MM.1S (cell line): ENCODE results near the gene PLEKHA3.
"Not testable (repeated sequence)": the region's sequence is repeated elsewhere in the genome, so short reads cannot be mapped to it uniquely, and the experiment has no call there.

ENCODE experiments used
- DNase-seq: peaks from one replicate; pipeline ENCODE4 v3.0.0-alpha.2; 2015
- H2AFZ ChIP-seq: fragments of 300-600 bp; sonication (generic); 2 replicates; pipeline ENCODE4 v1.6.0; 2016; ENCODE audit warnings: antibody characterized with exemption, low read length
- H3F3A ChIP-seq: fragments of 300-600 bp; sonication (generic); 2 replicates; pipeline ENCODE4 v1.6.1; 2016; ENCODE audit warnings: mild to moderate bottlenecking, antibody characterized with exemption, low read length, moderate library complexity, mixed read lengths; ENCODE audit not compliant: insufficient read depth
- H3K27ac ChIP-seq: fragments of 300-600 bp; sonication (generic); 2 replicates; pipeline ENCODE4 v1.5.1; 2016; ENCODE audit warnings: mild to moderate bottlenecking, low read length
- H3K27me3 ChIP-seq: fragments of 300-600 bp; sonication (generic); replicated peaks from 2 replicates; pipeline ENCODE4 v1.6.0; 2016; ENCODE audit warnings: low read length; ENCODE audit not compliant: insufficient read depth
- H3K36me3 ChIP-seq: fragments of 300-600 bp; sonication (generic); replicated peaks from 2 replicates; pipeline ENCODE4 v1.6.1; 2016; ENCODE audit warnings: mild to moderate bottlenecking, low read length, mixed read lengths; ENCODE audit not compliant: insufficient read depth
- H3K4me1 ChIP-seq: fragments of 300-600 bp; sonication (generic); 2 replicates; pipeline ENCODE4 v1.6.1; 2016; ENCODE audit warnings: low read length, mixed read lengths
- H3K4me2 ChIP-seq: fragments of 300-600 bp; sonication (generic); 2 replicates; pipeline ENCODE4 v1.6.0; 2016; ENCODE audit warnings: low read depth, low read length
- H3K4me3 ChIP-seq: fragments of 300-600 bp; sonication (generic); 2 replicates; pipeline ENCODE4 v1.5.1; 2016; ENCODE audit warnings: low read length, mixed read lengths
- H3K79me2 ChIP-seq: fragments of 300-600 bp; sonication (generic); 2 replicates; pipeline ENCODE4 v1.6.1; 2016; ENCODE audit warnings: mixed run types, low read length, mixed read lengths
- H3K9ac ChIP-seq: fragments of 300-600 bp; sonication (generic); 2 replicates; pipeline ENCODE4 v1.6.1; 2016; ENCODE audit warnings: low read length, mixed read lengths
- H3K9me2 ChIP-seq: fragments of 300-600 bp; sonication (generic); replicated peaks from 2 replicates; pipeline ENCODE4 v1.6.1; 2016; ENCODE audit warnings: mild to moderate bottlenecking, low read length, mixed read lengths; ENCODE audit not compliant: insufficient read depth
- H3K9me3 ChIP-seq: fragments of 300-600 bp; sonication (generic); replicated peaks from 2 replicates; pipeline ENCODE4 v1.6.1; 2016; ENCODE audit warnings: mild to moderate bottlenecking, low read length, mixed read lengths; ENCODE audit not compliant: insufficient read depth
- H4K20me1 ChIP-seq: fragments of 300-600 bp; sonication (generic); 2 replicates; pipeline ENCODE4 v1.6.1; 2016; ENCODE audit warnings: mild to moderate bottlenecking, low read length, moderate library complexity, mixed read lengths; ENCODE audit not compliant: insufficient read depth
- EZH2 ChIP-seq: fragments of 300-600 bp; sonication (generic); optimal IDR thresholded peaks from 2 replicates; pipeline ENCODE3; 2017; ENCODE audit warnings: low read depth, mild to moderate bottlenecking, antibody characterized with exemption, low read length, mixed read lengths
- EZH2phosphoT487 ChIP-seq: fragments of 300-600 bp; sonication (generic); IDR thresholded peaks from 2 replicates; pipeline ENCODE4 v1.6.1; 2018; ENCODE audit warnings: antibody characterized with exemption, low read length
- TF ChIP-seq, protein P1 (sequence below): fragments of 300-600 bp; sonication (generic); IDR thresholded peaks from 2 replicates; pipeline ENCODE4 v1.5.1; 2016; ENCODE audit warnings: antibody characterized with exemption, low read length, mixed read lengths

Gene PLEKHA3

DNA sequence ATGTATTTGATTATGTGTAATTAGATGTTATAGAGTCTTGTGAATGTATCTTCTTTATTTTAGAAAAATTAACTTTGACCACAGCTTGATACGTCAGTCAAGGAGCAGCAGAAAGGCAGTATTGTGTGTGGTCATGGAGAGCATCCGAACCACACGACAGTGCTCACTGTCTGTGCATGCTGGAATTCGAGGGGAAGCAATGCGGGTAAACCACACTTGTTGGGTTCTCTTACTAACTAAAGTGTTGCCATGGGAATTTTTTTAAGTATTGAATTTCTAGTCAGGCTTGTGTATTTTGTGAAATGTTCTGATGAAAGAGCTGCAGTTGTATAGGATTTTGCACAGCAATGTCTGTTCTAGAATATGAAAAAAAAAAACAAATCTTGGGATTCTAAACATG is 24.3 kb upstream of the PLEKHA3 start:
- no peaks in the 10 kb centered on the region for H3K79me2 ChIP-seq
- no peaks in the 10 kb centered on the region for H3K9me2 ChIP-seq
- H4K20me1 ChIP-seq: no peaks in the 10 kb centered on the region
- no peaks in the 10 kb centered on the region for H3K9me3 ChIP-seq
- no peak for TF ChIP-seq EZH2
- TF ChIP-seq EZH2phosphoT487: no peak
- TF ChIP-seq, protein P1, sequence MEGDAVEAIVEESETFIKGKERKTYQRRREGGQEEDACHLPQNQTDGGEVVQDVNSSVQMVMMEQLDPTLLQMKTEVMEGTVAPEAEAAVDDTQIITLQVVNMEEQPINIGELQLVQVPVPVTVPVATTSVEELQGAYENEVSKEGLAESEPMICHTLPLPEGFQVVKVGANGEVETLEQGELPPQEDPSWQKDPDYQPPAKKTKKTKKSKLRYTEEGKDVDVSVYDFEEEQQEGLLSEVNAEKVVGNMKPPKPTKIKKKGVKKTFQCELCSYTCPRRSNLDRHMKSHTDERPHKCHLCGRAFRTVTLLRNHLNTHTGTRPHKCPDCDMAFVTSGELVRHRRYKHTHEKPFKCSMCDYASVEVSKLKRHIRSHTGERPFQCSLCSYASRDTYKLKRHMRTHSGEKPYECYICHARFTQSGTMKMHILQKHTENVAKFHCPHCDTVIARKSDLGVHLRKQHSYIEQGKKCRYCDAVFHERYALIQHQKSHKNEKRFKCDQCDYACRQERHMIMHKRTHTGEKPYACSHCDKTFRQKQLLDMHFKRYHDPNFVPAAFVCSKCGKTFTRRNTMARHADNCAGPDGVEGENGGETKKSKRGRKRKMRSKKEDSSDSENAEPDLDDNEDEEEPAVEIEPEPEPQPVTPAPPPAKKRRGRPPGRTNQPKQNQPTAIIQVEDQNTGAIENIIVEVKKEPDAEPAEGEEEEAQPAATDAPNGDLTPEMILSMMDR: no peak
- no peak for DNase-seq
- H3K9ac ChIP-seq: no peak overlapping the region
- H3K36me3 ChIP-seq: no peaks in the 10 kb centered on the region
- H3K27ac ChIP-seq: no peak overlapping the region
- no peaks in the 10 kb centered on the region for H3K27me3 ChIP-seq
- no peak overlapping the region for H3K4me3 ChIP-seq
- H3F3A ChIP-seq: 0 out of 2 replicates have a peak, but pooled peaks cover 3% of the 10 kb centered on the region
- no peak overlapping the region for H2AFZ ChIP-seq
- H3K4me2 ChIP-seq: no peak overlapping the region
- no peaks in the 10 kb centered on the region for H3K4me1 ChIP-seq

GRCh38 chr2:178457390-178457886 is 22.8 kb upstream of the PLEKHA3 start:
- TF ChIP-seq EZH2 (no peak), EZH2phosphoT487 (no peak)
- TF ChIP-seq, protein P1: no peak
- Histone ChIP-seq H3K9ac (no peak overlapping the region), H3K4me2 (no peak overlapping the region), H4K20me1 (no peaks in the 10 kb centered on the region), H3K9me3 (no peaks in the 10 kb centered on the region), H3K27me3 (no peaks in the 10 kb centered on the region), H3K4me3 (no peak overlapping the region), H3K27ac (no peak overlapping the region), H3F3A (0 out of 2 replicates have a peak, but pooled peaks cover under 1% of the 10 kb centered on the region), H3K9me2 (no peaks in the 10 kb centered on the region), H3K79me2 (no peaks in the 10 kb centered on the region), H3K36me3 (no peaks in the 10 kb centered on the region), H2AFZ (no peak overlapping the region), H3K4me1 (no peaks in the 10 kb centered on the region)
- DNase-seq: no peak

DNA sequence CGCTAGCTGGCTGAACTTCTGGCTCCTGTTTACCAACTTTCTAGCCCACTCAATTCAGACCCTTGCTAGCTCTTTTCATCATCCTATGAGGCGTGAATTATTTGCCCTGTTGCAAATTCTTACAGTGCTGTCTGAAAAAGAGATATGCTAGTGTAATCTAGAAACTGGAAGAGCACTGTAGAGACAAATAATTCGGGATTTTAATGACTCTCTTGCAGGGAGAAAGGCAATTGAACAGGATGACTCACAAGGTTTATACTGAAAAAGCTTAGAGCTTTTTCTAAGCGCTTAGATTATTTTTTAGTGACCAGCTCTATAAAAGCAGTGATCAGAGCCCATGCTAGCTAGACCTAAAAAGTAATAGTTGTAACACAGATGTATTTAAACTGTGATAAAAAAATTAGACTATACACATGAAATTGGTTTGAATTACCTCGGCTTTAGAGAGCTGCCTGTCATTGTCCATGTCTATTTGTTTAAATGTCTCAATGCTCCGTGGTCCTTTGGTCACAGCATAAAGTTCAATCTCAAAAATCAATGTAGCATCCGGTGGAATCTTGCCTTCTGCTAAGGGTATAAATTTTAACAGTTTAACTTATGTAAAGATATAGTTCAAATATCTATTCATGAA is 10.9 kb upstream of the PLEKHA3 start:
- no peaks in the 10 kb centered on the region for H3K36me3 ChIP-seq
- H3K9me3 ChIP-seq: no peaks in the 10 kb centered on the region
- H3K4me1 ChIP-seq: no peaks in the 10 kb centered on the region
- H3K4me3 ChIP-seq: no peak overlapping the region
- no peaks in the 10 kb centered on the region for H3F3A ChIP-seq
- no peak overlapping the region for H2AFZ ChIP-seq
- no peak overlapping the region for H3K4me2 ChIP-seq
- H3K9ac ChIP-seq: no peak overlapping the region
- no peaks in the 10 kb centered on the region for H3K79me2 ChIP-seq
- H3K27ac ChIP-seq: no peak overlapping the region
- H3K27me3 ChIP-seq: no peaks in the 10 kb centered on the region
- no peak for TF ChIP-seq EZH2
- no peak for TF ChIP-seq EZH2phosphoT487
- TF ChIP-seq, protein P1: no peak
- no peaks in the 10 kb centered on the region for H4K20me1 ChIP-seq
- no peak for DNase-seq
- no peaks in the 10 kb centered on the region for H3K9me2 ChIP-seq

GRCh38 chr2:178471313-178471712 is 8.9 kb upstream of the PLEKHA3 start:
- not testable (repeated sequence) for H3K9ac ChIP-seq, H3K36me3 ChIP-seq, H3K4me1 ChIP-seq, H2AFZ ChIP-seq, H3F3A ChIP-seq, H3K9me2 ChIP-seq, H4K20me1 ChIP-seq, H3K4me2 ChIP-seq, H3K9me3 ChIP-seq, H3K27me3 ChIP-seq, H3K27ac ChIP-seq, DNase-seq, H3K79me2 ChIP-seq, H3K4me3 ChIP-seq
